Erythroblast (primary cell): Measurements from ENCODE around the gene ARHGAP42.

Source experiments
- GATA1 ChIP-seq: IDR thresholded peaks from 2 replicates; pipeline ENCODE4 v1.6.1; 2011; ENCODE audit warnings: low read depth, mild to moderate bottlenecking, control low read depth, low read length, moderate library complexity
- POLR2A ChIP-seq: IDR thresholded peaks from 2 replicates; pipeline ENCODE4 v1.6.1; 2011; ENCODE audit warnings: mild to moderate bottlenecking, low read length

DNA sequence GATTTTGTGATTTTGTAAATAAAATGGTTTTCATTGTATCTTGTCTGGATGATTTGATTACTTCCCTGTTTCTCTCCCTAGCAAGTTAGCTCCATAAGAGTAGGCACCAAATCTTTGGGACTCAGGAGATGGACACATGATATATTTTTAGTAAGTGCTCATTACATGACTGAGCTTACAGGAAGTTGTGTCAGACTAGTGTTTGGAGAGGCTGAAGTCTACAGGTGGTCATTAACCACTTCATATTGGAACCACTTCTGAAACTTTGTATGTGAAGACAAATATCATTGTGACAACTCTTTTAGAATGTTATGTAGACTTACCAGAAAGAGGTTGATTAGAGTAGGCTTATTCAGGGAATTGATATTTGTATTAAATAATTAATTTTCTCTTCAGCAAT lies 19.1 kb downstream of the ARHGAP42 start:
- no peak for TF ChIP-seq POLR2A
- TF ChIP-seq GATA1 = no peak
